CD14-positive monocyte (primary cell): Measurements from ENCODE around the gene GATA5. TPM values are rescaled to one million over a fixed set of nuclear protein-coding genes. Genes with fewer than 3 reads are reported as not detected.

ENCODE experiments used
- DNase-seq, 3 donors: peaks; one replicate each; pipeline ENCODE4 v3.0.0-alpha.2; 2011 to 2022
- H2AFZ ChIP-seq: 2 replicates; pipeline ENCODE4 v1.6.0; 2012; ENCODE audit warnings: mild to moderate bottlenecking, low read depth, low read length, inconsistent platforms; ENCODE audit not compliant: insufficient read depth, poor library complexity, severe bottlenecking
- H3K27ac ChIP-seq, 2 donors: 1 replicate in 1 of 2; 2 replicates in 1 of 2; pipeline ENCODE4 v1.5.1; 2012 to 2013; ENCODE audit warnings: low read length in 2 of 2, control low read depth in 1 of 2, inconsistent platforms in 1 of 2, low read depth in 1 of 2, mild to moderate bottlenecking in 1 of 2
- H3K27me3 ChIP-seq, 2 donors: one replicate each; pipeline versions ENCODE4 v1.6.0 to v1.6.1; 2011 to 2013; ENCODE audit warnings: low read length in 2 of 2; ENCODE audit not compliant: control insufficient read depth in 2 of 2, insufficient read depth in 2 of 2
- H3K36me3 ChIP-seq, 2 donors: replicated peaks in 1 of 2; 1 replicate in 1 of 2; 2 replicates in 1 of 2; pipeline versions ENCODE4 v1.5.1 to v1.6.1; 2012 to 2013; ENCODE audit warnings: low read length in 2 of 2, control low read depth in 1 of 2, inconsistent platforms in 1 of 2, mild to moderate bottlenecking in 1 of 2; ENCODE audit not compliant: insufficient read depth in 2 of 2, control insufficient read depth in 1 of 2
- H3K4me1 ChIP-seq, 2 donors: 1 replicate in 1 of 2; 2 replicates in 1 of 2; pipeline versions ENCODE4 v1.5.1 to v1.6.1; 2012 to 2013; ENCODE audit warnings: low read length in 2 of 2, control low read depth in 1 of 2, inconsistent platforms in 1 of 2, mild to moderate bottlenecking in 1 of 2, moderate library complexity in 1 of 2; ENCODE audit not compliant: insufficient read depth in 2 of 2, control insufficient read depth in 1 of 2
- H3K4me2 ChIP-seq: replicated peaks from 2 replicates; pipeline ENCODE3; 2012; ENCODE audit warnings: low read length, moderate library complexity, mild to moderate bottlenecking; ENCODE audit not compliant: poor library complexity, severe bottlenecking; ENCODE audit errors: extremely low read depth
- H3K4me3 ChIP-seq, 3 experiments: fragments of 200-600 bp in 1 of 3; sonication (generic) in 1 of 3; replicated peaks in 1 of 3; 1 replicate in 2 of 3; 2 replicates in 1 of 3; pipeline ENCODE4 v1.5.1; 2011 to 2013; ENCODE audit warnings: low read length in 3 of 3, mild to moderate bottlenecking in 3 of 3, control low read depth in 2 of 3, low read depth in 2 of 3, inconsistent platforms in 1 of 3, moderate library complexity in 1 of 3
- H3K79me2 ChIP-seq: 2 replicates; pipeline ENCODE4 v1.6.0; 2012; ENCODE audit warnings: mild to moderate bottlenecking, control low read depth, inconsistent platforms, low read length, moderate library complexity; ENCODE audit not compliant: insufficient read depth
- H3K9ac ChIP-seq: 2 replicates; pipeline ENCODE4 v1.6.0; 2017; ENCODE audit warnings: low read length, mild to moderate bottlenecking; ENCODE audit not compliant: insufficient read depth, poor library complexity, severe bottlenecking
- H3K9me3 ChIP-seq, 2 donors: replicated peaks in 1 of 2; 1 replicate in 1 of 2; 2 replicates in 1 of 2; pipeline versions ENCODE4 v1.5.1 to v1.6.1; 2012 to 2013; ENCODE audit warnings: low read length in 2 of 2, control low read depth in 1 of 2; ENCODE audit not compliant: control insufficient read depth in 1 of 2, insufficient read depth in 1 of 2
- H4K20me1 ChIP-seq: 2 replicates; pipeline ENCODE4 v1.6.0; 2012; ENCODE audit warnings: mild to moderate bottlenecking, low read length, control low read depth, moderate library complexity; ENCODE audit not compliant: insufficient read depth
- H3K27ac Mint-ChIP-seq, 7 donors: one replicate each; pipeline ENCODE4 v1.8.0; 2020; ENCODE audit warnings: mild to moderate bottlenecking in 7 of 7, mixed read lengths in 7 of 7, moderate library complexity in 6 of 7, inconsistent platforms in 2 of 7
- H3K27me3 Mint-ChIP-seq, 3 donors: one replicate each; pipeline ENCODE4 v1.8.0; 2021 to 2022; ENCODE audit warnings: low read depth in 3 of 3, mild to moderate bottlenecking in 3 of 3, mixed read lengths in 3 of 3, moderate library complexity in 3 of 3, inconsistent platforms in 1 of 3
- H3K36me3 Mint-ChIP-seq, 2 donors: one replicate each; pipeline ENCODE4 v1.8.0; 2020; ENCODE audit warnings: mixed read lengths in 2 of 2, inconsistent platforms in 1 of 2, mild to moderate bottlenecking in 1 of 2
- H3K4me1 Mint-ChIP-seq: one replicate; pipeline ENCODE4 v1.8.0; 2020; ENCODE audit warnings: mild to moderate bottlenecking, mixed read lengths
- H3K4me3 Mint-ChIP-seq, 2 donors: one replicate each; pipeline ENCODE4 v1.8.0; 2020; ENCODE audit warnings: mild to moderate bottlenecking in 2 of 2, mixed read lengths in 2 of 2, moderate library complexity in 1 of 2
- H3K9me3 Mint-ChIP-seq, 7 donors: one replicate each; pipeline ENCODE4 v1.8.0; 2020 to 2022; ENCODE audit warnings: mixed read lengths in 7 of 7, mild to moderate bottlenecking in 6 of 7, moderate library complexity in 6 of 7, inconsistent platforms in 2 of 7
- CTCF ChIP-seq: fragments of 200-600 bp; IDR thresholded peaks from one replicate; pipeline ENCODE4 v1.8.0; 2022; ENCODE audit warnings: antibody characterized with exemption, mild to moderate bottlenecking
- WGBS: methylation state at CpG from one replicate; pipeline ENCODE4 v1.1.5; 2013; ENCODE audit warnings: missing lambda C conversion rate; ENCODE audit not compliant: insufficient coverage; 5-methylcytosine and 5-hydroxymethylcytosine counted together
- intact Hi-C, 2 donors: fragments of 100-400 bp; cut with micrococcal nuclease; formaldehyde crosslinking; loops; one replicate each; pipeline versions ENCODE4 v1.15.0 to v1.15.1; 2023
- polyA plus RNA-seq, 3 donors: library from polyadenylated mRNA; depleted of rRNA in 1 of 3; unstranded in 2 of 3; stranded (reverse) in 1 of 3; fragments of 300-500 nt in 2 of 3; fragments of >200 nt in 1 of 3; fragmentation: Illumina TruSeq in 2 of 3; gene quantifications; 1 replicate in 2 of 3; 2 replicates in 1 of 3; pipeline ENCODE4 v1.2.3, GENCODE V29; 2012 to 2021

Gene GATA5
- polyA plus RNA-seq, 3 donors, result not detected

- Histone ChIP-seq H3K36me3 (no peaks in the 10 kb centered on the region), H3K4me3 (no peak overlapping the region), H3K27me3 (peaks cover 2 to 27% of the 10 kb centered on the region in 2 donors), H3K4me1 (no peaks in the 10 kb centered on the region), H3K4me2 (no peak overlapping the region), H4K20me1 (no peaks in the 10 kb centered on the region), H3K9me3 (no peaks in the 10 kb centered on the region), H2AFZ (no peak overlapping the region), H3K79me2 (no peaks in the 10 kb centered on the region), H3K27ac (no peak overlapping the region), H3K9ac (no peak overlapping the region)
- H3K36me3 Mint-ChIP-seq, result no peaks in the 10 kb centered on the region
- no peak for TF ChIP-seq CTCF
- 84% methylated on average over 9 of the region's 12 CpGs for WGBS
- no peak for DNase-seq
- no peak overlapping the region for H3K4me3 Mint-ChIP-seq
- intact Hi-C loops, result no loop called here
- H3K4me1 Mint-ChIP-seq, result no peaks in the 10 kb centered on the region
- peaks cover 0 to 2% (median 0%) of the 10 kb centered on the region in 7 donors for H3K9me3 Mint-ChIP-seq
- H3K27ac Mint-ChIP-seq, result no peak overlapping the region
- peaks cover 22 to 35% (median 22%) of the 10 kb centered on the region in 3 donors for H3K27me3 Mint-ChIP-seq
Observed at GRCh38 chr20:62515826-62516225, 40.0 kb upstream of the GATA5 start.

GRCh38 chr20:62515280-62515679 is 39.5 kb upstream of the GATA5 start:
- no peak for TF ChIP-seq CTCF
- WGBS, result 93% methylated on average over 9 of the region's 16 CpGs
- no peaks in the 10 kb centered on the region for H3K9me3 ChIP-seq
- no peak for DNase-seq
- no peak overlapping the region for H3K4me3 ChIP-seq
- no peaks in the 10 kb centered on the region for H3K79me2 ChIP-seq
- H3K36me3 ChIP-seq, result no peaks in the 10 kb centered on the region
- H3K27me3 ChIP-seq, result peaks cover 2 to 27% of the 10 kb centered on the region in 2 donors
- H4K20me1 ChIP-seq, result no peaks in the 10 kb centered on the region
- Mint-ChIP-seq H3K27ac (no peak overlapping the region), H3K9me3 (peaks cover 0 to 2% (median 0%) of the 10 kb centered on the region in 7 donors), H3K4me1 (no peaks in the 10 kb centered on the region), H3K4me3 (no peak overlapping the region), H3K36me3 (no peaks in the 10 kb centered on the region), H3K27me3 (peaks cover 22 to 34% (median 22%) of the 10 kb centered on the region in 3 donors)
- no peak overlapping the region for H3K27ac ChIP-seq
- H3K4me1 ChIP-seq, result no peaks in the 10 kb centered on the region
- no peak overlapping the region for H3K9ac ChIP-seq
- intact Hi-C loops, result no loop called here
- no peak overlapping the region for H3K4me2 ChIP-seq
- H2AFZ ChIP-seq, result no peak overlapping the region
